OCI-LY1 (cell line): ENCODE data around the gene CSH1.
A peak's percentile ranks its signal among the peaks of the same experiment; 100 is the strongest.
"Not testable (repeated sequence)": the region's sequence is repeated elsewhere in the genome, so short reads cannot be mapped to it uniquely, and the experiment has no call there.

Experiments used
- H2AFZ ChIP-seq: fragments of 200-600 bp; sonication (generic), shearing (Covaris generic); 2 replicates; pipeline ENCODE4 v1.6.0; 2014; ENCODE audit warnings: antibody characterized with exemption, mild to moderate bottlenecking, low read length
- H3F3A ChIP-seq: fragments of 200-600 bp; sonication (generic), shearing (Covaris generic); 2 replicates; pipeline ENCODE4 v1.6.0; 2014; ENCODE audit warnings: mild to moderate bottlenecking, antibody characterized with exemption, low read length, moderate library complexity; ENCODE audit not compliant: insufficient read depth
- H3K27ac ChIP-seq: fragments of 200-600 bp; sonication (generic); 2 replicates; pipeline ENCODE4 v1.5.1; 2014; ENCODE audit warnings: low read length, mixed run types, mild to moderate bottlenecking, low read depth; ENCODE audit not compliant: poor library complexity, severe bottlenecking
- H3K27me3 ChIP-seq: fragments of 200-600 bp; sonication (generic); 2 replicates; pipeline ENCODE4 v1.6.0; 2014; ENCODE audit warnings: antibody characterized with exemption, mild to moderate bottlenecking, low read length, moderate library complexity; ENCODE audit not compliant: insufficient read depth
- H3K36me3 ChIP-seq: fragments of 200-600 bp; sonication (generic); 2 replicates; pipeline ENCODE4 v1.6.1; 2014; ENCODE audit warnings: mild to moderate bottlenecking, antibody characterized with exemption, low read length, moderate library complexity, mixed read lengths; ENCODE audit not compliant: insufficient read depth
- H3K4me1 ChIP-seq: fragments of 200-600 bp; sonication (generic); 2 replicates; pipeline ENCODE4 v1.5.1; 2014; ENCODE audit warnings: mild to moderate bottlenecking, low read length, moderate library complexity; ENCODE audit not compliant: insufficient read depth, severe bottlenecking
- H3K4me2 ChIP-seq: fragments of 200-600 bp; sonication (generic), shearing (Covaris generic); 2 replicates; pipeline ENCODE4 v1.6.1; 2014; ENCODE audit warnings: low read length
- H3K4me3 ChIP-seq: fragments of 200-600 bp; sonication (generic); 2 replicates; pipeline ENCODE4 v1.5.1; 2014; ENCODE audit warnings: low read length, low read depth, mild to moderate bottlenecking, mixed read lengths; ENCODE audit not compliant: poor library complexity, severe bottlenecking
- H3K79me2 ChIP-seq: fragments of 200-600 bp; shearing (Covaris generic); 2 replicates; pipeline ENCODE4 v1.6.1; 2016; ENCODE audit warnings: mixed run types, low read length, mixed read lengths; ENCODE audit not compliant: insufficient read depth
- H3K9ac ChIP-seq: fragments of 200-600 bp; sonication (generic), shearing (Covaris generic); 2 replicates; pipeline ENCODE4 v1.6.1; 2014; ENCODE audit warnings: mild to moderate bottlenecking, low read length, mixed read lengths
- H3K9me2 ChIP-seq: fragments of 200-600 bp; sonication (generic), shearing (Covaris generic); 2 replicates; pipeline ENCODE4 v1.6.1; 2014; ENCODE audit warnings: low read depth, mild to moderate bottlenecking, low read length, mixed read lengths
- H3K9me3 ChIP-seq: fragments of 200-600 bp; shearing (Covaris generic); 2 replicates; pipeline ENCODE4 v1.6.1; 2014; ENCODE audit warnings: low read length, mixed read lengths
- H4K20me1 ChIP-seq: fragments of 200-600 bp; sonication (generic), shearing (Covaris generic); 2 replicates; pipeline ENCODE4 v1.6.0; 2016; ENCODE audit warnings: mild to moderate bottlenecking, low read length; ENCODE audit not compliant: insufficient read depth
- EZH2 ChIP-seq: fragments of 200-600 bp; sonication (generic), shearing (Covaris generic); IDR thresholded peaks from 2 replicates; pipeline ENCODE4 v1.8.0; 2017; ENCODE audit warnings: borderline replicate concordance, mixed run types, mild to moderate bottlenecking, antibody characterized with exemption, low read length, moderate library complexity, mixed read lengths
- TF ChIP-seq, protein P1 (sequence below): fragments of 200-600 bp; sonication (generic), shearing (Covaris generic); IDR thresholded peaks from 2 replicates; pipeline ENCODE4 v1.5.1; 2017; ENCODE audit warnings: mild to moderate bottlenecking, antibody characterized with exemption, low read length, moderate library complexity, mixed read lengths

The CSH1 gene

GRCh38 chr17:63926164-63926563, 29.8 kb upstream of the CSH1 start:
- Histone ChIP-seq H3K79me2 (peaks cover 10% of the 10 kb centered on the region), H4K20me1 (no peaks in the 10 kb centered on the region), H3K36me3 (peaks cover 41% of the 10 kb centered on the region), H3F3A (peaks cover 18% of the 10 kb centered on the region), H3K9ac (peak overlapping the region; percentile 64), H3K9me3 (no peaks in the 10 kb centered on the region), H3K4me2 (peak overlapping the region; percentile 44; the same call in 1 of the 2 replicates), H3K9me2 (no peaks in the 10 kb centered on the region), H3K4me3 (no peak overlapping the region), H3K4me1 (peaks cover 92% of the 10 kb centered on the region), H3K27ac (peak overlapping the region; percentile 97), H2AFZ (no peak overlapping the region), H3K27me3 (no peaks in the 10 kb centered on the region)
- TF ChIP-seq, protein P1, sequence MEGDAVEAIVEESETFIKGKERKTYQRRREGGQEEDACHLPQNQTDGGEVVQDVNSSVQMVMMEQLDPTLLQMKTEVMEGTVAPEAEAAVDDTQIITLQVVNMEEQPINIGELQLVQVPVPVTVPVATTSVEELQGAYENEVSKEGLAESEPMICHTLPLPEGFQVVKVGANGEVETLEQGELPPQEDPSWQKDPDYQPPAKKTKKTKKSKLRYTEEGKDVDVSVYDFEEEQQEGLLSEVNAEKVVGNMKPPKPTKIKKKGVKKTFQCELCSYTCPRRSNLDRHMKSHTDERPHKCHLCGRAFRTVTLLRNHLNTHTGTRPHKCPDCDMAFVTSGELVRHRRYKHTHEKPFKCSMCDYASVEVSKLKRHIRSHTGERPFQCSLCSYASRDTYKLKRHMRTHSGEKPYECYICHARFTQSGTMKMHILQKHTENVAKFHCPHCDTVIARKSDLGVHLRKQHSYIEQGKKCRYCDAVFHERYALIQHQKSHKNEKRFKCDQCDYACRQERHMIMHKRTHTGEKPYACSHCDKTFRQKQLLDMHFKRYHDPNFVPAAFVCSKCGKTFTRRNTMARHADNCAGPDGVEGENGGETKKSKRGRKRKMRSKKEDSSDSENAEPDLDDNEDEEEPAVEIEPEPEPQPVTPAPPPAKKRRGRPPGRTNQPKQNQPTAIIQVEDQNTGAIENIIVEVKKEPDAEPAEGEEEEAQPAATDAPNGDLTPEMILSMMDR: no peak
- no peak for TF ChIP-seq EZH2

DNA sequence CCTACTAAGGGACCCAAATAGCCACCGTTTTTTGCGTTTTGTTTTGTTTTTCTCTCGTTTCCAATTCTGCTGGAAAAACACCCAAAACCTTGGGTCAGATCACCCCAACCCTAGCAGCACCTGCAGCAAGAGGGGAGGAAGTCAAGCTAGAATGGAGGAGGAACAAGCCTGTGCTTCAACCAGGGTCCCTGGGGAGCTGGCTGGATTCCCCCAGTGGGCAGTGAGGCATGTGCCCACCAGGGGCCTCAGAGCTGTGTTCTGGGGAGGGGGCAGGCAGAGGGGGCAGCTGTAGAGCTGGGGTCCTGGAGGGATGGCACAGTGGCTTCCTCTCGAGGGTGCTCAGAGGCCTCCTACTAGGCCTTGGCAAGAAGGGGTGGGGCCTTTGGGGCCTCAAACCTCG, 29.2 kb upstream of the CSH1 start:
- no peaks in the 10 kb centered on the region for H3K27me3 ChIP-seq
- no peak for TF ChIP-seq EZH2
- peaks cover 4% of the 10 kb centered on the region for H3K79me2 ChIP-seq
- no peak overlapping the region for H3K4me3 ChIP-seq
- peaks cover 18% of the 10 kb centered on the region for H3F3A ChIP-seq
- peak overlapping the region; percentile 44; the same call in 1 of the 2 replicates for H3K4me2 ChIP-seq
- H3K27ac ChIP-seq: peak overlapping the region; percentile 97
- no peaks in the 10 kb centered on the region for H3K9me3 ChIP-seq
- no peaks in the 10 kb centered on the region for H3K9me2 ChIP-seq
- H3K36me3 ChIP-seq: peaks cover 36% of the 10 kb centered on the region
- H3K4me1 ChIP-seq: peaks cover 97% of the 10 kb centered on the region
- H3K9ac ChIP-seq: peak overlapping the region; percentile 64
- H2AFZ ChIP-seq: no peak overlapping the region
- H4K20me1 ChIP-seq: no peaks in the 10 kb centered on the region

- not testable (repeated sequence) for H3K9me3 ChIP-seq, H3K4me3 ChIP-seq, H4K20me1 ChIP-seq, H2AFZ ChIP-seq, H3K27me3 ChIP-seq, H3K9me2 ChIP-seq, H3K36me3 ChIP-seq, H3K79me2 ChIP-seq
- Histone ChIP-seq H3K9ac (peak overlapping the region; percentile 47; the same call in 1 of the 2 replicates), H3K27ac (peak overlapping the region; percentile 97), H3F3A (peaks cover 18% of the 10 kb centered on the region), H3K4me1 (peaks cover 82% of the 10 kb centered on the region), H3K4me2 (peak overlapping the region; percentile 42; the same call in 1 of the 2 replicates)
Observed at GRCh38 chr17:63922402-63922801, 26.0 kb upstream of the CSH1 start.

GRCh38 chr17:63920779-63921178, 24.4 kb upstream of the CSH1 start:
- peak overlapping the region; percentile 86 for H3K27ac ChIP-seq
- peaks cover 72% of the 10 kb centered on the region for H3K4me1 ChIP-seq

DNA sequence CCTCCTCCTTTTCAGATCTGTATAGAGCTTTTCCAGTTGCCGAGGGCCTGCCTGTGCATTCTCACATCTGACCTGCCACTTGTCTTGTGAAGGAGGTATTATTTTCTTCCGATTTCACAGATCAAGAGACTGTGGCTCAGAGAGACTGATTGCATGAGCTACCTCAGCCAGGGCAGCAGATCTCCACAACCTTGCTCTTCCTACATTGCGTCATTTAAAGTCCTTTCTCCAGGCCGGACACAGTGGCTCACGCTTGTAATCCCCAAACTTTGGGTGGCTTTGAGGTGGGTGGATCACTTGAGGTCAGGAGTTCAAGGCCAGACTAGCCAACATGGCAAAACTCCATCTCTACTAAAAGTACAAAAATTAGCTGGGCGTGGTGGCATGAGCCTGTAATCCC, 23.7 kb upstream of the CSH1 start:
- peak overlapping the region; percentile 86 for H3K27ac ChIP-seq
- peak overlapping the region; percentile 57 for H3K4me2 ChIP-seq
- not testable (repeated sequence) for H3K36me3 ChIP-seq, H2AFZ ChIP-seq, H3K9me3 ChIP-seq, H3K27me3 ChIP-seq, H4K20me1 ChIP-seq, H3K79me2 ChIP-seq, H3K9me2 ChIP-seq, H3F3A ChIP-seq
- H3K9ac ChIP-seq: peak overlapping the region; percentile 45; the same call in 1 of the 2 replicates
- peak overlapping the region; percentile 26 for H3K4me3 ChIP-seq
- peaks cover 71% of the 10 kb centered on the region for H3K4me1 ChIP-seq

More at GRCh38 chr17:63920779-63921178, 24.4 kb upstream of the CSH1 start:
- H3K4me2 ChIP-seq: peak overlapping the region; percentile 57; the same call in 1 of the 2 replicates
- peak overlapping the region; percentile 29; the same call in 1 of the 2 replicates for H3K9ac ChIP-seq
- not testable (repeated sequence) for H4K20me1 ChIP-seq, H3K79me2 ChIP-seq, H3K27me3 ChIP-seq, H3K9me2 ChIP-seq, H3K9me3 ChIP-seq, H2AFZ ChIP-seq, H3K4me3 ChIP-seq, H3K36me3 ChIP-seq, H3F3A ChIP-seq
